GM23338 (cell line): ENCODE data around the gene BEND5. TPM values are rescaled to one million over a fixed set of nuclear protein-coding genes. Genes with fewer than 3 reads are reported as not detected.

Source experiments
- ATAC-seq: fragments of 200-7000 bp; cut with Tn5 transposase; 3 replicates; pipeline ENCODE4 v1.9.1; 2020
- DNase-seq: peaks from one replicate; pipeline ENCODE4 v3.0.0-alpha.2; 2015; ENCODE audit warnings: low spot score
- H2AFZ ChIP-seq: fragments of 200-600 bp; sonication (generic); 2 replicates; pipeline ENCODE4 v1.8.0; 2016; ENCODE audit warnings: antibody characterized with exemption, mild to moderate bottlenecking, moderate library complexity
- H3F3A ChIP-seq: fragments of 200-600 bp; sonication (generic); replicated peaks from 2 replicates; pipeline ENCODE4 v1.8.0; 2017; ENCODE audit warnings: antibody characterized with exemption, mixed run types, low read depth
- H3K27ac ChIP-seq: fragments of 200-600 bp; sonication (generic); 2 replicates; pipeline ENCODE4 v1.6.1; 2016; ENCODE audit warnings: low read depth
- H3K27me3 ChIP-seq: fragments of 200-600 bp; sonication (generic); 2 replicates; pipeline ENCODE4 v1.8.0; 2016; ENCODE audit warnings: mild to moderate bottlenecking, mixed run types, moderate library complexity; ENCODE audit not compliant: insufficient read depth
- H3K36me3 ChIP-seq: fragments of 200-600 bp; sonication (generic); 2 replicates; pipeline ENCODE4 v1.8.0; 2016; ENCODE audit warnings: mild to moderate bottlenecking; ENCODE audit not compliant: insufficient read depth
- H3K4me1 ChIP-seq: fragments of 200-600 bp; sonication (generic); 2 replicates; pipeline ENCODE4 v1.8.0; 2016; ENCODE audit warnings: mild to moderate bottlenecking, moderate library complexity; ENCODE audit not compliant: insufficient read depth
- H3K4me2 ChIP-seq: fragments of 200-600 bp; sonication (generic); 2 replicates; pipeline ENCODE4 v1.7.1; 2017; ENCODE audit warnings: mixed run types
- H3K4me3 ChIP-seq: fragments of 200-600 bp; sonication (generic); 2 replicates; pipeline ENCODE4 v1.6.1; 2016; ENCODE audit warnings: mixed run types
- H3K79me2 ChIP-seq: fragments of 200-600 bp; sonication (generic); replicated peaks from 2 replicates; pipeline ENCODE4 v1.8.0; 2017; ENCODE audit warnings: mild to moderate bottlenecking; ENCODE audit not compliant: insufficient read depth
- H3K9me2 ChIP-seq: fragments of 200-600 bp; sonication (generic); 2 replicates; pipeline ENCODE4 v1.8.0; 2017; ENCODE audit not compliant: insufficient read depth
- H4K20me1 ChIP-seq: fragments of 200-600 bp; sonication (generic); replicated peaks from 2 replicates; pipeline ENCODE4 v1.8.0; 2017; ENCODE audit warnings: mild to moderate bottlenecking; ENCODE audit not compliant: insufficient read depth
- H3K27ac Mint-ChIP-seq: 2 replicates; pipeline ENCODE4 v1.8.0; 2020; ENCODE audit warnings: inconsistent platforms, mild to moderate bottlenecking, moderate library complexity, mixed read lengths
- H3K27me3 Mint-ChIP-seq: 3 replicates; pipeline ENCODE4 v1.8.0; 2022; ENCODE audit warnings: low read depth, mild to moderate bottlenecking, moderate library complexity, mixed read lengths, inconsistent platforms; ENCODE audit not compliant: insufficient read depth, poor library complexity
- H3K36me3 Mint-ChIP-seq: 3 replicates; pipeline ENCODE4 v1.8.0; 2021; ENCODE audit warnings: low read depth, mild to moderate bottlenecking, inconsistent platforms, moderate library complexity, mixed read lengths
- H3K4me1 Mint-ChIP-seq: 3 replicates; pipeline ENCODE4 v1.8.0; 2020; ENCODE audit warnings: mild to moderate bottlenecking, inconsistent platforms, mixed read lengths
- H3K4me3 Mint-ChIP-seq: 3 replicates; pipeline ENCODE4 v1.8.0; 2021; ENCODE audit warnings: moderate library complexity, mild to moderate bottlenecking, inconsistent platforms, mixed read lengths
- H3K9me3 Mint-ChIP-seq: 3 replicates; pipeline ENCODE4 v1.8.0; 2020; ENCODE audit warnings: moderate library complexity, mild to moderate bottlenecking, inconsistent platforms, mixed read lengths
- CREB1 ChIP-seq: fragments of 250-450 bp; sonication (Bioruptor Pico); IDR thresholded peaks from 2 replicates; pipeline ENCODE4 v1.5.0; 2020; ENCODE audit warnings: low read depth, mild to moderate bottlenecking, moderate library complexity
- CTCF ChIP-seq, 2 experiments: fragments of 200-600 bp in 1 of 2; sonication (generic) in 1 of 2; conservative IDR thresholded peaks; 2 replicates each; pipeline versions ENCODE4 v1.5.1 to v1.6.1; 2016 to 2017; ENCODE audit warnings: antibody characterized with exemption in 2 of 2, low read depth in 2 of 2, mild to moderate bottlenecking in 2 of 2, moderate library complexity in 1 of 2
- EZH2phosphoT487 ChIP-seq: fragments of 200-600 bp; sonication (generic); IDR thresholded peaks from one replicate; pipeline ENCODE4 v1.8.1; 2018; ENCODE audit warnings: antibody characterized with exemption; ENCODE audit not compliant: unreplicated experiment
- JUNB ChIP-seq: IDR thresholded peaks from one replicate; pipeline ENCODE4 v1.6.1; 2016; ENCODE audit warnings: antibody characterized with exemption; ENCODE audit not compliant: unreplicated experiment
- NANOG ChIP-seq: IDR thresholded peaks from 2 replicates; pipeline ENCODE4 v1.6.1; 2016; ENCODE audit warnings: antibody characterized with exemption, borderline replicate concordance
- POLR2AphosphoS5 ChIP-seq: IDR thresholded peaks from 2 replicates; pipeline ENCODE4 v1.6.1; 2016; ENCODE audit warnings: antibody characterized with exemption, low read depth
- ZNF114 ChIP-seq: fragments of 250-450 bp; sonication (Bioruptor Pico); IDR thresholded peaks from 2 replicates; pipeline ENCODE4 v1.5.0; 2020; ENCODE audit warnings: mild to moderate bottlenecking, moderate library complexity
- ZNF462 ChIP-seq: fragments of 250-450 bp; sonication (Bioruptor Pico); IDR thresholded peaks from 2 replicates; pipeline ENCODE4 v1.5.0; 2020; ENCODE audit warnings: mild to moderate bottlenecking, moderate library complexity
- polyA plus RNA-seq: library from polyadenylated mRNA; unstranded; fragments of >200 nt; fragmentation: Nextera tagmentation; extraction: Ambion mirVana; gene quantifications from 2 replicates; pipeline ENCODE4 v1.2.1, GENCODE V29; 2016
- total RNA-seq: library from RNA; depleted of rRNA; stranded (reverse); fragments of >200 nt; shearing (Covaris generic); gene quantifications from 2 replicates; pipeline ENCODE4 v1.2.3, GENCODE V29; 2014

The BEND5 gene
- total and polyA plus RNA-seq, 2 experiments from 2014 or later = 6.8 to 12.3 TPM

- TF ChIP-seq ZNF462 (CRISPR knock-in tag) = no peak
These were observed 96.2 kb downstream of the BEND5 start (continued) for GRCh38 chr1:48680411-48681035.

- Histone ChIP-seq H4K20me1 (no peaks in the 10 kb centered on the region), H3K4me1 (no peaks in the 10 kb centered on the region), H3F3A (no peaks in the 10 kb centered on the region), H3K4me2 (no peak overlapping the region), H3K27ac (no peak overlapping the region), H3K36me3 (no peaks in the 10 kb centered on the region), H2AFZ (peak overlapping the region; percentile 76; the same call in 1 of the 2 replicates), H3K79me2 (no peaks in the 10 kb centered on the region), H3K4me3 (no peak overlapping the region), H3K9me2 (no peaks in the 10 kb centered on the region), H3K27me3 (no peaks in the 10 kb centered on the region)
- DNase-seq = no peak
- no peak overlapping the region for H3K4me3 Mint-ChIP-seq
- H3K9me3 Mint-ChIP-seq = no peaks in the 10 kb centered on the region
- ATAC-seq = no peak
- no peak overlapping the region for H3K27ac Mint-ChIP-seq
- H3K4me1 Mint-ChIP-seq = peaks cover 14% of the 10 kb centered on the region
- H3K27me3 Mint-ChIP-seq = no peaks in the 10 kb centered on the region
- no peaks in the 10 kb centered on the region for H3K36me3 Mint-ChIP-seq
- no peak for TF ChIP-seq EZH2phosphoT487
- no peak for TF ChIP-seq ZNF462 (CRISPR knock-in tag)
- no peak for TF ChIP-seq POLR2AphosphoS5
- TF ChIP-seq NANOG = no peak
- no peak for TF ChIP-seq ZNF114 (CRISPR knock-in tag)
- no peak for TF ChIP-seq CREB1
- no peak for TF ChIP-seq CTCF (conservative IDR thresholded peaks at IDR 0.05; ENCODE audit: low read depth in 2 of 2)
- no peak for TF ChIP-seq JUNB
These were observed 96.8 kb downstream of the BEND5 start for GRCh38 chr1:48679859-48680258.
